GM12891 (cell line): ENCODE data around the gene NTHL1.

Experiments used
- PAX5 ChIP-seq: IDR thresholded peaks from 2 replicates; pipeline ENCODE4 v1.6.1; 2011; ENCODE audit warnings: low read length, moderate library complexity, mild to moderate bottlenecking; ENCODE audit not compliant: insufficient read depth, severe bottlenecking
- POLR2A ChIP-seq: IDR thresholded peaks from 2 replicates; pipeline ENCODE4 v1.6.1; 2011; ENCODE audit warnings: low read depth, low read length, control low read depth
- POLR2AphosphoS5 ChIP-seq: IDR thresholded peaks from 2 replicates; pipeline ENCODE4 v1.6.1; 2011; ENCODE audit warnings: low read depth, low read length, control low read depth
- POU2F2 ChIP-seq: IDR thresholded peaks from 2 replicates; pipeline ENCODE4 v1.6.1; 2011; ENCODE audit warnings: low read depth, mild to moderate bottlenecking, control low read depth, low read length, moderate library complexity
- SPI1 ChIP-seq: IDR thresholded peaks from 2 replicates; pipeline ENCODE4 v1.6.1; 2011; ENCODE audit warnings: low read depth, low read length, control low read depth
- TAF1 ChIP-seq: IDR thresholded peaks from 2 replicates; pipeline ENCODE4 v1.6.1; 2011; ENCODE audit warnings: low read depth, low read length, control low read depth

GRCh38 chr16:2025251-2025650 lies 22.4 kb downstream of the NTHL1 start:
- TF ChIP-seq POLR2AphosphoS5 (no peak), POLR2A (no peak), TAF1 (no peak), PAX5 (no peak), SPI1 (no peak), POU2F2 (no peak)
